Bronchial smooth muscle cell (primary cell): Measurements from ENCODE around the gene ARFGAP3. TPM values are rescaled to one million over a fixed set of nuclear protein-coding genes. Genes with fewer than 3 reads are reported as not detected.

ENCODE experiments used
- total RNA-seq: library from RNA; depleted of rRNA; stranded (reverse); fragments of >200 nt; gene quantifications from 2 replicates; pipeline ENCODE4 v1.2.1, GENCODE V29; 2014

The ARFGAP3 gene, protein sequence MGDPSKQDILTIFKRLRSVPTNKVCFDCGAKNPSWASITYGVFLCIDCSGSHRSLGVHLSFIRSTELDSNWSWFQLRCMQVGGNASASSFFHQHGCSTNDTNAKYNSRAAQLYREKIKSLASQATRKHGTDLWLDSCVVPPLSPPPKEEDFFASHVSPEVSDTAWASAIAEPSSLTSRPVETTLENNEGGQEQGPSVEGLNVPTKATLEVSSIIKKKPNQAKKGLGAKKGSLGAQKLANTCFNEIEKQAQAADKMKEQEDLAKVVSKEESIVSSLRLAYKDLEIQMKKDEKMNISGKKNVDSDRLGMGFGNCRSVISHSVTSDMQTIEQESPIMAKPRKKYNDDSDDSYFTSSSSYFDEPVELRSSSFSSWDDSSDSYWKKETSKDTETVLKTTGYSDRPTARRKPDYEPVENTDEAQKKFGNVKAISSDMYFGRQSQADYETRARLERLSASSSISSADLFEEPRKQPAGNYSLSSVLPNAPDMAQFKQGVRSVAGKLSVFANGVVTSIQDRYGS
- 42.9 and 57.2 TPM in 2 replicates for total RNA-seq

DNA sequence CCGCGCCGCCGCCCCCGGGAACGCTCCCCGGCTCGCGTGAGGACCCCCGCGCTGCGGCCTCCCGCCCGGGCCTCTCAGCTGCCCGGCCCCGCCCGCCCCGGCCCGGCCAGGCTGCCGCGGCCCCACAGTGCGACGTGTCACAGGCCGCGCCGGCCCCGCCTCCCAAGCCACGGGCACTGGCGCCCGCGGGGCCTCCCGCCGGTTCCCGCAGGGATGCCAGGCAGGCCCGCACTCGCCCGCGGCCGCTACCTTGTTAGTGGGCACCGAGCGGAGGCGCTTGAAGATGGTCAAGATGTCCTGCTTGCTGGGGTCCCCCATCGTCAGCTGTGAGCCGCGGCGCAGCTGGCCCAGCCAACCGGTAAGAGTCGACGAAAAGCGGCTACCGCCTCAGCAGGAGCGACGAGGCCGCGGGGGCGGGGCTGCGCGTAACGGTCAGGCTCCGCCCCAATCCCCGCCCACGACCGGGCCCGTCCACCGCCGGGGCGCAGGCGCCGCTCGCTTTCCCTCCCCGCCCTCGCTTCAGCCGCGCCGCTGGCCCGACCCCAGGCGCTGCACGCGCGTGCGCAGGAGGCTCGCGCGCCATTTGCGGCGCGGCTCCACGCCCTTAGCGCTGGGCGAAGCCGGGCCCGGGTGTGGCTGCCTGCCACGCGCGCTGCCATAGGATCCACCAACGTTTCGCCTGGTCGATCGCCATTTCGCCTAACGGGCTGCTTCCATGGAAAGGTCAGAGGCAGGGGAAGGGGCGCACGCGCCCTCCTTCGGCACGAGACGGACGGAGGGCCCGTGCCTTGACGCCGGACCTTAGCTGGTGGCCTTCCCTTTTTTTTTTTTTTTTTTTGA is at the start of gene ARFGAP3:
Gene ARFGAP3 (minus strand): TSS at position 409 of the 840 bp plus-strand sequence. CDS start 91 bp downstream, at position 318.

Other genes with a start within 250 kb of the ARFGAP3 start
- 22.7 and 26.2 TPM in 2 replicates for gene POLDIP3, start 242.4 kb downstream of the ARFGAP3 start, total RNA-seq
- gene ATP5MGL, start 216.7 kb downstream of the ARFGAP3 start, total RNA-seq, result 0.34 and 0.47 TPM in 2 replicates
- 43.6 and 48.1 TPM in 2 replicates for gene CYB5R3, start 207.9 kb downstream of the ARFGAP3 start, total RNA-seq
- gene A4GALT, start 136.4 kb downstream of the ARFGAP3 start, total RNA-seq, result 24.9 and 38.0 TPM in 2 replicates
- 32.0 and 38.0 TPM in 2 replicates for gene PACSIN2, start 157.9 kb upstream of the ARFGAP3 start, total RNA-seq
- 17.7 and 23.8 TPM in 2 replicates for gene TTLL1, start 232.1 kb upstream of the ARFGAP3 start, total RNA-seq